Measurements from ENCODE around the gene DES.

Gene DES

GRCh38 chr2:219441451-219442255 is 23.5 kb downstream of the DES start:
- no peak for DNase-seq

- no peak for DNase-seq
These were observed 24.3 kb downstream of the DES start for GRCh38 chr2:219442256-219443015.

GRCh38 chr2:219443016-219443696 is 25.0 kb downstream of the DES start:
- no peak for DNase-seq

- no peak for DNase-seq
These were observed 25.5 kb downstream of the DES start for GRCh38 chr2:219443697-219444023.

GRCh38 chr2:219444566-219445091 is 26.5 kb downstream of the DES start:
- DNase-seq, result no peak

- DNase-seq, result no peak
These were observed 27.1 kb downstream of the DES start for GRCh38 chr2:219445220-219445640.

- no peak for DNase-seq
These were observed 27.9 kb downstream of the DES start for GRCh38 chr2:219446101-219446504.

- DNase-seq, result no peak
These were observed 28.5 kb downstream of the DES start for GRCh38 chr2:219446689-219447088.

GRCh38 chr2:219447242-219448098 is 29.3 kb downstream of the DES start:
- no peak for DNase-seq

- no peak for DNase-seq
These were observed 30.1 kb downstream of the DES start for GRCh38 chr2:219448099-219448775.

- no peak for DNase-seq
These were observed 30.7 kb downstream of the DES start for GRCh38 chr2:219448776-219449341.

GRCh38 chr2:219449609-219450008 is 31.4 kb downstream of the DES start:
- DNase-seq, result no peak

GRCh38 chr2:219451661-219452360 is 33.6 kb downstream of the DES start:
- no peak for DNase-seq

GRCh38 chr2:219452361-219453317 is 34.5 kb downstream of the DES start:
- DNase-seq, result no peak

GRCh38 chr2:219453671-219454590 is 35.8 kb downstream of the DES start:
- DNase-seq, result no peak

- no peak for DNase-seq
These were observed 37.4 kb downstream of the DES start for GRCh38 chr2:219455581-219455980.

- no peak for DNase-seq
These were observed 39.7 kb downstream of the DES start for GRCh38 chr2:219457784-219458369.

GRCh38 chr2:219458996-219459395 is 40.8 kb downstream of the DES start:
- no peak for DNase-seq
